OCI-LY3 (cell line): Measurements from ENCODE around the gene LONRF3.

Experiments used
- CTCF ChIP-seq: fragments of 200-600, 300-600 bp; sonication (generic); IDR thresholded peaks from 2 replicates; pipeline ENCODE4 v1.5.1; 2014; ENCODE audit warnings: antibody characterized with exemption, low read length, low read depth
- EZH2phosphoT487 ChIP-seq: fragments of 200-600 bp; shearing (Covaris generic); IDR thresholded peaks from 2 replicates; pipeline ENCODE4 v1.6.1; 2018; ENCODE audit warnings: antibody characterized with exemption, mixed run types, low read depth

- TF ChIP-seq CTCF (no peak), EZH2phosphoT487 (no peak)
These were observed 32.9 kb downstream of the LONRF3 start for GRCh38 chrX:119007189-119007770.
